Trophoblast cell (in vitro differentiated cells and primary cell): Measurements from ENCODE around the gene PTPRJ.

Source experiments
- DNase-seq, 2 donors: peaks; one replicate each; pipeline ENCODE4 v3.0.0-alpha.2; 2016
- H2AFZ ChIP-seq: 2 replicates; pipeline ENCODE4 v1.6.1; 2013; ENCODE audit warnings: low read length, moderate library complexity, mild to moderate bottlenecking; ENCODE audit not compliant: insufficient read depth, poor library complexity
- H2AK5ac ChIP-seq: 2 replicates; pipeline ENCODE4 v1.6.1; 2013; ENCODE audit warnings: mild to moderate bottlenecking, low read length
- H2BK120ac ChIP-seq: 2 replicates; pipeline ENCODE4 v1.6.1; 2013; ENCODE audit warnings: low read length, mild to moderate bottlenecking, moderate library complexity; ENCODE audit not compliant: insufficient read depth, poor library complexity
- H2BK12ac ChIP-seq: 2 replicates; pipeline ENCODE4 v1.6.1; 2013; ENCODE audit warnings: mild to moderate bottlenecking, low read length, moderate library complexity
- H2BK5ac ChIP-seq: 2 replicates; pipeline ENCODE4 v1.6.1; 2013; ENCODE audit warnings: low read length, low read depth, moderate library complexity, mild to moderate bottlenecking; ENCODE audit not compliant: poor library complexity
- H3K14ac ChIP-seq: 2 replicates; pipeline ENCODE4 v1.6.1; 2013; ENCODE audit warnings: mild to moderate bottlenecking, low read length
- H3K18ac ChIP-seq: 2 replicates; pipeline ENCODE4 v1.6.1; 2013; ENCODE audit warnings: mild to moderate bottlenecking, low read length
- H3K23ac ChIP-seq: 2 replicates; pipeline ENCODE4 v1.6.1; 2013; ENCODE audit warnings: low read length
- H3K27ac ChIP-seq: 2 replicates; pipeline ENCODE4 v1.5.1; 2013; ENCODE audit warnings: low read depth, mild to moderate bottlenecking, inconsistent platforms, low read length, moderate library complexity
- H3K27me3 ChIP-seq: 2 replicates; pipeline ENCODE4 v1.6.1; 2013; ENCODE audit warnings: inconsistent platforms, mild to moderate bottlenecking, low read length, moderate library complexity; ENCODE audit not compliant: insufficient read depth
- H3K36me3 ChIP-seq, 2 experiments: 1 replicate in 1 of 2; 2 replicates in 1 of 2; pipeline ENCODE4 v1.6.1; 2013; ENCODE audit warnings: low read length in 2 of 2, mild to moderate bottlenecking in 2 of 2, moderate library complexity in 1 of 2; ENCODE audit not compliant: insufficient read depth in 2 of 2, control insufficient read depth in 1 of 2
- H3K4ac ChIP-seq: 2 replicates; pipeline ENCODE4 v1.6.1; 2013; ENCODE audit warnings: low read depth, mild to moderate bottlenecking, low read length, moderate library complexity
- H3K4me1 ChIP-seq, 2 experiments: 1 replicate in 1 of 2; 2 replicates in 1 of 2; pipeline ENCODE4 v1.6.1; 2013; ENCODE audit warnings: low read length in 2 of 2, mild to moderate bottlenecking in 2 of 2, moderate library complexity in 1 of 2; ENCODE audit not compliant: insufficient read depth in 2 of 2, control insufficient read depth in 1 of 2
- H3K4me2 ChIP-seq: 2 replicates; pipeline ENCODE4 v1.6.1; 2013; ENCODE audit warnings: inconsistent platforms, mild to moderate bottlenecking, low read length, moderate library complexity
- H3K4me3 ChIP-seq: 2 replicates; pipeline ENCODE4 v1.5.1; 2013; ENCODE audit warnings: mild to moderate bottlenecking, low read depth, low read length, inconsistent platforms
- H3K79me1 ChIP-seq: one replicate; pipeline ENCODE4 v1.6.1; 2013; ENCODE audit warnings: low read length
- H3K79me2 ChIP-seq: 2 replicates; pipeline ENCODE4 v1.6.1; 2013; ENCODE audit warnings: low read length, mild to moderate bottlenecking; ENCODE audit not compliant: control insufficient read depth, insufficient read depth, poor library complexity
- H3K9ac ChIP-seq: 2 replicates; pipeline ENCODE4 v1.6.1; 2013; ENCODE audit warnings: mild to moderate bottlenecking, low read length
- H3K9me3 ChIP-seq: 2 replicates; pipeline ENCODE4 v1.6.1; 2013; ENCODE audit warnings: low read depth, mild to moderate bottlenecking, control low read depth, inconsistent platforms, low read length; ENCODE audit not compliant: insufficient read depth
- H4K12ac ChIP-seq: 2 replicates; pipeline ENCODE4 v1.6.1; 2013; ENCODE audit warnings: low read depth, mild to moderate bottlenecking, low read length, moderate library complexity
- H4K8ac ChIP-seq: 2 replicates; pipeline ENCODE4 v1.6.1; 2013; ENCODE audit warnings: low read depth, mild to moderate bottlenecking, low read length, moderate library complexity
- H4K91ac ChIP-seq: one replicate; pipeline ENCODE4 v1.6.1; 2013; ENCODE audit warnings: low read depth, mild to moderate bottlenecking, low read length, moderate library complexity
- WGBS: extraction: QIAGEN DNeasy Blood & Tissue Kit; methylation state at CpG from one replicate; pipeline ENCODE4 v1.1.7; 2013; ENCODE audit warnings: missing lambda C conversion rate; ENCODE audit not compliant: insufficient read length, insufficient coverage; ENCODE audit errors: extremely low coverage; 5-methylcytosine and 5-hydroxymethylcytosine counted together

PTPRJ gene

GRCh38 chr11:48161951-48162884 lies 181.9 kb downstream of the PTPRJ start:
- Histone ChIP-seq H3K79me1 (no peaks in the 10 kb centered on the region), H3K4me3 (no peak overlapping the region), H4K8ac (no peak overlapping the region), H3K4me1 (no peaks in the 10 kb centered on the region), H3K9me3 (no peaks in the 10 kb centered on the region), H3K4ac (no peak overlapping the region), H2AK5ac (no peak overlapping the region), H3K27me3 (no peaks in the 10 kb centered on the region), H3K9ac (no peak overlapping the region), H3K23ac (peak overlapping the region; percentile 22), H3K27ac (no peak overlapping the region), H3K14ac (no peak overlapping the region), H3K4me2 (no peak overlapping the region), H2BK5ac (no peak overlapping the region), H3K79me2 (no peaks in the 10 kb centered on the region), H2BK120ac (no peak overlapping the region), H2AFZ (no peak overlapping the region), H3K18ac (no peak overlapping the region), H4K12ac (no peak overlapping the region), H2BK12ac (no peak overlapping the region), H4K91ac (no peak overlapping the region), H3K36me3 (peaks cover 2 to 4% of the 10 kb centered on the region in 2 experiments)
- WGBS: no CpG with 5 or more reads among the region's 6 CpGs
- peak in 1 of 2 donors; percentile 68 for DNase-seq

- H2BK5ac ChIP-seq: no peak overlapping the region
- H3K36me3 ChIP-seq: peaks cover 2 to 4% of the 10 kb centered on the region in 2 experiments
- H3K14ac ChIP-seq: no peak overlapping the region
- WGBS: no CpG with 5 or more reads among the region's 1 CpG
- H3K18ac ChIP-seq: no peak overlapping the region
- H2BK120ac ChIP-seq: no peak overlapping the region
- no peak overlapping the region for H3K27ac ChIP-seq
- H4K12ac ChIP-seq: no peak overlapping the region
- no peak overlapping the region for H3K4me2 ChIP-seq
- no peak overlapping the region for H4K8ac ChIP-seq
- DNase-seq: no peak
- no peak overlapping the region for H3K23ac ChIP-seq
- no peaks in the 10 kb centered on the region for H3K27me3 ChIP-seq
- H3K9me3 ChIP-seq: no peaks in the 10 kb centered on the region
- no peak overlapping the region for H3K9ac ChIP-seq
- no peaks in the 10 kb centered on the region for H3K4me1 ChIP-seq
- no peak overlapping the region for H3K4ac ChIP-seq
- H2AK5ac ChIP-seq: no peak overlapping the region
- H3K79me2 ChIP-seq: no peaks in the 10 kb centered on the region
- no peak overlapping the region for H2AFZ ChIP-seq
- H3K79me1 ChIP-seq: no peaks in the 10 kb centered on the region
- no peak overlapping the region for H2BK12ac ChIP-seq
- H4K91ac ChIP-seq: no peak overlapping the region
- no peak overlapping the region for H3K4me3 ChIP-seq
Observed at GRCh38 chr11:48162885-48163268, 182.5 kb downstream of the PTPRJ start.

GRCh38 chr11:48163360-48164100 lies 183.2 kb downstream of the PTPRJ start:
- no peak overlapping the region for H3K27ac ChIP-seq
- H3K4me1 ChIP-seq: no peaks in the 10 kb centered on the region
- no peak overlapping the region for H4K12ac ChIP-seq
- peaks cover 2 to 4% of the 10 kb centered on the region in 2 experiments for H3K36me3 ChIP-seq
- no peak overlapping the region for H3K9ac ChIP-seq
- H2AK5ac ChIP-seq: no peak overlapping the region
- no peak overlapping the region for H2BK120ac ChIP-seq
- no peaks in the 10 kb centered on the region for H3K79me2 ChIP-seq
- no peak overlapping the region for H2BK12ac ChIP-seq
- DNase-seq: no peak
- no peak overlapping the region for H3K18ac ChIP-seq
- no peaks in the 10 kb centered on the region for H3K79me1 ChIP-seq
- WGBS: no CpG with 5 or more reads among the region's 12 CpGs
- H3K4ac ChIP-seq: no peak overlapping the region
- H3K23ac ChIP-seq: no peak overlapping the region
- no peak overlapping the region for H4K91ac ChIP-seq
- H4K8ac ChIP-seq: no peak overlapping the region
- H3K9me3 ChIP-seq: no peaks in the 10 kb centered on the region
- H2AFZ ChIP-seq: no peak overlapping the region
- no peak overlapping the region for H2BK5ac ChIP-seq
- no peak overlapping the region for H3K14ac ChIP-seq
- no peaks in the 10 kb centered on the region for H3K27me3 ChIP-seq
- H3K4me2 ChIP-seq: no peak overlapping the region
- H3K4me3 ChIP-seq: no peak overlapping the region

- H3K9me3 ChIP-seq: no peaks in the 10 kb centered on the region
- H3K27me3 ChIP-seq: no peaks in the 10 kb centered on the region
- no peak overlapping the region for H3K27ac ChIP-seq
- no peak overlapping the region for H2BK5ac ChIP-seq
- H2AFZ ChIP-seq: no peak overlapping the region
- H3K36me3 ChIP-seq: peaks cover 2 to 4% of the 10 kb centered on the region in 2 experiments
- no peak overlapping the region for H3K4me2 ChIP-seq
- no peak overlapping the region for H3K9ac ChIP-seq
- H4K8ac ChIP-seq: no peak overlapping the region
- H2BK120ac ChIP-seq: no peak overlapping the region
- H3K14ac ChIP-seq: no peak overlapping the region
- H3K79me1 ChIP-seq: no peaks in the 10 kb centered on the region
- no peak overlapping the region for H2AK5ac ChIP-seq
- H3K18ac ChIP-seq: no peak overlapping the region
- H4K91ac ChIP-seq: no peak overlapping the region
- no peaks in the 10 kb centered on the region for H3K4me1 ChIP-seq
- no peak overlapping the region for H3K23ac ChIP-seq
- H3K79me2 ChIP-seq: no peaks in the 10 kb centered on the region
- H2BK12ac ChIP-seq: no peak overlapping the region
- DNase-seq: peak; percentile 65 to 92
- H3K4ac ChIP-seq: no peak overlapping the region
- no peak overlapping the region for H3K4me3 ChIP-seq
- no peak overlapping the region for H4K12ac ChIP-seq
Observed at GRCh38 chr11:48164836-48165235, 184.5 kb downstream of the PTPRJ start.
